Transverse colon (tissue), 3 donors: Measurements from ENCODE around the gene LRRC61.
"Not testable (repeated sequence)": the region's sequence is repeated elsewhere in the genome, so short reads cannot be mapped to it uniquely, and the experiment has no call there.

ENCODE experiments used
- CTCF ChIP-seq, 5 experiments: fragments of 200-600 bp in 3 of 5; fragments of 450-650 bp in 2 of 5; sonication (generic) in 3 of 5; IDR thresholded peaks; 1 replicate in 2 of 5; 2 replicates in 3 of 5; pipeline ENCODE4 v1.5.1; 2016 to 2017; ENCODE audit warnings: antibody characterized with exemption in 5 of 5, inconsistent platforms in 3 of 5, mild to moderate bottlenecking in 2 of 5, moderate library complexity in 1 of 5
- EP300 ChIP-seq: sonication (generic); formaldehyde crosslinking; IDR thresholded peaks from one replicate; pipeline ENCODE4 v1.6.1; 2017; ENCODE audit warnings: antibody characterized with exemption, low read depth
- POLR2A ChIP-seq: fragments of 450-650 bp; IDR thresholded peaks from one replicate; pipeline ENCODE4 v1.6.1; 2016; ENCODE audit warnings: antibody characterized with exemption, mild to moderate bottlenecking, moderate library complexity

GRCh38 chr7:150316987-150317386, 6.2 kb upstream of the LRRC61 start:
- not testable (repeated sequence) for TF ChIP-seq CTCF (IDR thresholded peaks at IDR 0.05); POLR2A; EP300
